Urinary bladder (tissue), 4 donors: ENCODE data around the gene TSHR. TPM values are rescaled to one million over a fixed set of nuclear protein-coding genes. Genes with fewer than 3 reads are reported as not detected.
A peak's percentile ranks its signal among the peaks of the same experiment; 100 is the strongest.
"Not testable (repeated sequence)": the region's sequence is repeated elsewhere in the genome, so short reads cannot be mapped to it uniquely, and the experiment has no call there.

Source experiments
- DNase-seq: peaks from one replicate; pipeline ENCODE4 v3.0.0-alpha.2; 2015; ENCODE audit errors: extremely low spot score
- H3K27ac ChIP-seq: one replicate; pipeline ENCODE4 v1.5.1; 2013; ENCODE audit warnings: low read depth, mild to moderate bottlenecking, moderate library complexity
- H3K36me3 ChIP-seq: one replicate; pipeline ENCODE4 v1.6.1; 2013; ENCODE audit warnings: mild to moderate bottlenecking, moderate library complexity; ENCODE audit not compliant: insufficient read depth
- H3K4me1 ChIP-seq: one replicate; pipeline ENCODE4 v1.6.1; 2013; ENCODE audit warnings: mild to moderate bottlenecking, moderate library complexity; ENCODE audit not compliant: insufficient read depth
- H3K4me3 ChIP-seq: one replicate; pipeline ENCODE4 v1.5.1; 2013; ENCODE audit warnings: low read depth, low read length
- WGBS: extraction: QIAGEN DNeasy Blood & Tissue Kit; methylation state at CpG from one replicate; pipeline ENCODE4 v1.1.7; 2013; 5-methylcytosine and 5-hydroxymethylcytosine counted together
- polyA plus RNA-seq: library from polyadenylated mRNA; stranded (reverse); fragments of 200-250 nt; gene quantifications from one replicate; pipeline ENCODE4 v1.2.3, GENCODE V29; 2013
- total RNA-seq: library from RNA; depleted of rRNA; stranded (reverse); fragments of >200 nt; gene quantifications from one replicate; pipeline ENCODE4 v1.2.3, GENCODE V29; 2014
- donor health status: healthy with polysubstance abuse.
- donor health status: healthy.

TSHR gene
- total RNA-seq (1.1 TPM), polyA plus RNA-seq (0.16 TPM)

GRCh38 chr14:80955416-80955941 lies at the start of gene TSHR:
TSS of gene TSHR (plus strand) at chr14:80955621. CDS start at chr14:80955681, 60 bp downstream.
- no peak for DNase-seq
- Histone ChIP-seq H3K4me3 (peak within 1 kb of the TSS; percentile 48), H3K36me3 (no peaks in the 10 kb centered on the region), H3K4me1 (no peaks in the 10 kb centered on the region), H3K27ac (no peak within 1 kb of the TSS)
- 21% methylated on average over 21 of the region's 21 CpGs for WGBS

- no peak overlapping the region for H3K4me3 ChIP-seq
- no peaks in the 10 kb centered on the region for H3K4me1 ChIP-seq
- no peaks in the 10 kb centered on the region for H3K36me3 ChIP-seq
- no peak for DNase-seq
- H3K27ac ChIP-seq = no peak overlapping the region
- WGBS = 40% methylated on average over 1 of the region's 1 CpG
These were observed 49.1 kb upstream of the TSHR start for GRCh38 chr14:80906336-80906735.

- Histone ChIP-seq H3K4me3 (no peak overlapping the region), H3K27ac (no peak overlapping the region), H3K4me1 (no peaks in the 10 kb centered on the region), H3K36me3 (no peaks in the 10 kb centered on the region)
- DNase-seq = no peak
- WGBS = 80% methylated on average over 4 of the region's 4 CpGs
These were observed 48.5 kb upstream of the TSHR start for GRCh38 chr14:80906946-80907345.

- 91% methylated on average over 11 of the region's 11 CpGs for WGBS
- not testable (repeated sequence) for H3K4me3 ChIP-seq, H3K27ac ChIP-seq, H3K36me3 ChIP-seq, DNase-seq, H3K4me1 ChIP-seq
These were observed 43.4 kb upstream of the TSHR start for GRCh38 chr14:80912013-80912412.

GRCh38 chr14:80919622-80920021 lies 35.8 kb upstream of the TSHR start:
- Histone ChIP-seq H3K36me3 (no peaks in the 10 kb centered on the region), H3K4me3 (no peak overlapping the region), H3K4me1 (no peaks in the 10 kb centered on the region), H3K27ac (no peak overlapping the region)
- WGBS = 82% methylated on average over 3 of the region's 3 CpGs
- no peak for DNase-seq

- DNase-seq = no peak
- no peaks in the 10 kb centered on the region for H3K4me1 ChIP-seq
- no peaks in the 10 kb centered on the region for H3K36me3 ChIP-seq
- H3K27ac ChIP-seq = no peak overlapping the region
- H3K4me3 ChIP-seq = no peak overlapping the region
These were observed 32.1 kb upstream of the TSHR start for GRCh38 chr14:80923368-80923767.

- Histone ChIP-seq H3K4me1 (no peaks in the 10 kb centered on the region), H3K4me3 (no peak overlapping the region), H3K27ac (no peak overlapping the region), H3K36me3 (no peaks in the 10 kb centered on the region)
- no peak for DNase-seq
- 86% methylated on average over 2 of the region's 2 CpGs for WGBS
These were observed 30.9 kb upstream of the TSHR start for GRCh38 chr14:80924365-80925103.

- no peak for DNase-seq
- no peak overlapping the region for H3K27ac ChIP-seq
- 91% methylated on average over 4 of the region's 4 CpGs for WGBS
- H3K4me3 ChIP-seq = no peak overlapping the region
- H3K36me3 ChIP-seq = no peaks in the 10 kb centered on the region
- H3K4me1 ChIP-seq = no peaks in the 10 kb centered on the region
These were observed 28.9 kb upstream of the TSHR start for GRCh38 chr14:80926397-80927082.

- WGBS = 92% methylated on average over 8 of the region's 8 CpGs
- Histone ChIP-seq H3K4me1 (no peaks in the 10 kb centered on the region), H3K27ac (no peak overlapping the region), H3K36me3 (no peaks in the 10 kb centered on the region), H3K4me3 (no peak overlapping the region)
- no peak for DNase-seq
These were observed 28.1 kb upstream of the TSHR start for GRCh38 chr14:80927083-80927989.

- no peak for DNase-seq
- WGBS = 91% methylated on average over 5 of the region's 5 CpGs
- no peaks in the 10 kb centered on the region for H3K36me3 ChIP-seq
- no peak overlapping the region for H3K27ac ChIP-seq
- no peaks in the 10 kb centered on the region for H3K4me1 ChIP-seq
- H3K4me3 ChIP-seq = no peak overlapping the region
These were observed 25.3 kb upstream of the TSHR start for GRCh38 chr14:80930095-80930494.

- H3K4me3 ChIP-seq = no peak overlapping the region
- WGBS = 62% methylated on average over 8 of the region's 8 CpGs
These were observed 24.5 kb upstream of the TSHR start for GRCh38 chr14:80930836-80931389.

GRCh38 chr14:80933282-80933681 lies 22.1 kb upstream of the TSHR start:
- H3K36me3 ChIP-seq = no peaks in the 10 kb centered on the region
- DNase-seq = no peak
- no peaks in the 10 kb centered on the region for H3K4me1 ChIP-seq
- H3K4me3 ChIP-seq = no peak overlapping the region
- no peak overlapping the region for H3K27ac ChIP-seq

More at GRCh38 chr14:80930836-80931389, 24.5 kb upstream of the TSHR start:
- Histone ChIP-seq H3K36me3 (no peaks in the 10 kb centered on the region), H3K27ac (no peak overlapping the region), H3K4me1 (no peaks in the 10 kb centered on the region)
- no peak for DNase-seq

- no peak overlapping the region for H3K4me3 ChIP-seq
- 82% methylated on average over 4 of the region's 4 CpGs for WGBS
- H3K4me1 ChIP-seq = no peaks in the 10 kb centered on the region
- no peak for DNase-seq
- H3K27ac ChIP-seq = no peak overlapping the region
- H3K36me3 ChIP-seq = no peaks in the 10 kb centered on the region
These were observed 21.7 kb upstream of the TSHR start for GRCh38 chr14:80933686-80934085.
